ENCODE results near the gene SHLD2. TPM values are rescaled to one million over a fixed set of nuclear protein-coding genes. Genes with fewer than 3 reads are reported as not detected.
"Not testable (repeated sequence)": the region's sequence is repeated elsewhere in the genome, so short reads cannot be mapped to it uniquely, and the experiment has no call there.

Gene SHLD2
- polyA plus RNA-seq, 4 donors: 32.0 to 47.7 (median 40.6) TPM

- not testable (repeated sequence) for DNase-seq (ENCODE audit: low read depth in 4 of 4, low spot score in 2 of 4)
Measured at GRCh38 chr10:87204801-87205200, 109.8 kb downstream of the SHLD2 start.

- DNase-seq (ENCODE audit: low read depth in 4 of 4, low spot score in 2 of 4): not testable (repeated sequence)
Measured at GRCh38 chr10:87206922-87207321, 111.9 kb downstream of the SHLD2 start.

- not testable (repeated sequence) for DNase-seq (ENCODE audit: low read depth in 4 of 4, low spot score in 2 of 4)
Measured at GRCh38 chr10:87210309-87210708, 115.3 kb downstream of the SHLD2 start.

- not testable (repeated sequence) for DNase-seq (ENCODE audit: low read depth in 4 of 4, low spot score in 2 of 4)
Measured at GRCh38 chr10:87211848-87212247, 116.8 kb downstream of the SHLD2 start.

- DNase-seq (ENCODE audit: low read depth in 4 of 4, low spot score in 2 of 4): not testable (repeated sequence)
Measured at GRCh38 chr10:87213150-87213765, 118.3 kb downstream of the SHLD2 start.

- DNase-seq (ENCODE audit: low read depth in 4 of 4, low spot score in 2 of 4): not testable (repeated sequence)
Measured at GRCh38 chr10:87213806-87214205, 118.8 kb downstream of the SHLD2 start.

- not testable (repeated sequence) for DNase-seq (ENCODE audit: low read depth in 4 of 4, low spot score in 2 of 4)
Measured at GRCh38 chr10:87216120-87216519, 121.1 kb downstream of the SHLD2 start.

- not testable (repeated sequence) for DNase-seq (ENCODE audit: low read depth in 4 of 4, low spot score in 2 of 4)
Measured at GRCh38 chr10:87219370-87219769, 124.4 kb downstream of the SHLD2 start.

GRCh38 chr10:87222789-87223188 is 127.8 kb downstream of the SHLD2 start:
- not testable (repeated sequence) for DNase-seq (ENCODE audit: low read depth in 4 of 4, low spot score in 2 of 4)

GRCh38 chr10:87225148-87225547 is 130.1 kb downstream of the SHLD2 start, which contains the start of gene NUTM2A:
Gene NUTM2A, plus strand, starts transcription at chr10:87225448. Its CDS starts 383 bp downstream, at chr10:87225831.
- DNase-seq (ENCODE audit: low read depth in 4 of 4, low spot score in 2 of 4): not testable (repeated sequence)

GRCh38 chr10:87228247-87228646 is 133.2 kb downstream of the SHLD2 start:
- not testable (repeated sequence) for DNase-seq (ENCODE audit: low read depth in 4 of 4, low spot score in 2 of 4)

- not testable (repeated sequence) for DNase-seq (ENCODE audit: low read depth in 4 of 4, low spot score in 2 of 4)
Measured at GRCh38 chr10:87229211-87229610, 134.2 kb downstream of the SHLD2 start.

- DNase-seq (ENCODE audit: low read depth in 4 of 4, low spot score in 2 of 4): not testable (repeated sequence)
Measured at GRCh38 chr10:87234854-87235253, 139.8 kb downstream of the SHLD2 start.

- DNase-seq (ENCODE audit: low read depth in 4 of 4, low spot score in 2 of 4): not testable (repeated sequence)
Measured at GRCh38 chr10:87237244-87237643, 142.2 kb downstream of the SHLD2 start.

- not testable (repeated sequence) for DNase-seq (ENCODE audit: low read depth in 4 of 4, low spot score in 2 of 4)
Measured at GRCh38 chr10:87239346-87239808, 144.4 kb downstream of the SHLD2 start.

Other genes with a start within 250 kb of the SHLD2 start
- gene MMRN2, start 137.6 kb upstream of the SHLD2 start, polyA plus RNA-seq (ENCODE audit: insufficient read length in 4 of 4): 10 to 100 TPM; 23.9 to 28.8 (median 26.8) TPM
- gene SNCG, start 136.6 kb upstream of the SHLD2 start, polyA plus RNA-seq (ENCODE audit: insufficient read length in 4 of 4): 10 to 100 TPM; 14.5 to 29.7 (median 20.4) TPM
- gene ADIRF, start 126.7 kb upstream of the SHLD2 start, polyA plus RNA-seq (ENCODE audit: insufficient read length in 4 of 4): 10 to 100 TPM; 20.4 to 28.6 (median 21.8) TPM
- not detected for gene FAM25A, start 74.9 kb upstream of the SHLD2 start, polyA plus RNA-seq (ENCODE audit: insufficient read length in 4 of 4)
- gene GLUD1, start 363 bp upstream of the SHLD2 start, polyA plus RNA-seq (ENCODE audit: insufficient read length in 4 of 4): 100 to 1,000 TPM; 116 to 192 (median 163) TPM
- gene NUTM2A, start 130.2 kb downstream of the SHLD2 start, polyA plus RNA-seq (ENCODE audit: insufficient read length in 4 of 4): 1 to 10 TPM; 2.6 to 5.1 (median 3.1) TPM

All from left renal cortex interstitium (tissue), 4 donors.